Embryonic facial prominence (tissue), 1 donor: ENCODE data around the gene SLCO1C1.

Experiments used
- DNase-seq: peaks from one replicate; pipeline ENCODE4 v3.0.0-alpha.2; 2016; ENCODE audit errors: extremely low spot score

The SLCO1C1 gene

GRCh38 chr12:20792971-20793370 lies 97.8 kb downstream of the SLCO1C1 start:
- no peak for DNase-seq

GRCh38 chr12:20798554-20798953 lies 103.4 kb downstream of the SLCO1C1 start:
- peak; percentile 10 for DNase-seq

GRCh38 chr12:20800160-20800559 lies 105.0 kb downstream of the SLCO1C1 start:
- no peak for DNase-seq

- DNase-seq = no peak
These were observed 105.9 kb downstream of the SLCO1C1 start for GRCh38 chr12:20801035-20801434.
